Epithelial cell of esophagus (primary cell): Measurements from ENCODE around the gene GNAS-AS1.

Experiments
- DNase-seq: peaks from one replicate; pipeline ENCODE4 v3.0.0; 2010; ENCODE audit warnings: low read depth
- H3K4me3 ChIP-seq: 2 replicates; pipeline ENCODE4 v1.5.1; 2011; ENCODE audit warnings: mild to moderate bottlenecking, low read length, control low read depth
- TF ChIP-seq, protein P1 (sequence below): IDR thresholded peaks from 2 replicates; pipeline ENCODE4 v1.5.1; 2011; ENCODE audit warnings: low read depth, mild to moderate bottlenecking, low read length, control low read depth, inconsistent platforms; ENCODE audit not compliant: insufficient read depth; ENCODE audit errors: missing control alignments

GNAS-AS1 gene

DNA sequence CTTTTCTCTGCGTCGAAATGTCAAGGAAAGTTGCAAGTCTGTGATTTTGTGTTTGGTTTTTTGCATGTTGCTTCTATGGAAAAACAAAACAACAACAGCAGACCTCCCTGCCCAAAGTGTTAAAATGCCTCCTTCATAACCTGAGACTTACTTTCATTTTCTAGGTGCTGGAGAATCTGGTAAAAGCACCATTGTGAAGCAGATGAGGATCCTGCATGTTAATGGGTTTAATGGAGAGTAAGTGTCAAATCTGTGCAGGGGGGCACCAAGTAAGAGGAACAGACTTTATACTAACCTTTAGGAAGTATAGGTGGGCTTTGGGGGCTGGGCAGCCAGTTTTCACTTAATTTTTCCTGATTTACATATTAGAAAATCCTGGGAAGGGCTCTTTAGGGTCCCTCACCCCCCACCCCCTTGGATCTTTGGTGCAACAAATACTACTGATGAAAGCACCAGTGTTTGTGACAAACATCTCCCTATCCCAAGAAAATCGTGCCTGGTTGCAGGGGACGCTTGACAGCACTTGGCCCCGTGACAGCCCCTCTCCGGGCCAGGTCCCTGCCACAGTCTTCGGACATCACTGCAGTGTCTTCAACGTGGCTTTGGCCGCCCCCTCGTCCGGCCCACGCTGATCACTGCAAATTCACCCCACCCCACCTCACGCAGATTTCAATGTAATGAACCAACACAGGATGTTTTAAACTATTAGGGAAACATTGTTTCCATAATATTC is 44.9 kb upstream of the GNAS-AS1 start:
- no peak overlapping the region for H3K4me3 ChIP-seq
- TF ChIP-seq, protein P1, sequence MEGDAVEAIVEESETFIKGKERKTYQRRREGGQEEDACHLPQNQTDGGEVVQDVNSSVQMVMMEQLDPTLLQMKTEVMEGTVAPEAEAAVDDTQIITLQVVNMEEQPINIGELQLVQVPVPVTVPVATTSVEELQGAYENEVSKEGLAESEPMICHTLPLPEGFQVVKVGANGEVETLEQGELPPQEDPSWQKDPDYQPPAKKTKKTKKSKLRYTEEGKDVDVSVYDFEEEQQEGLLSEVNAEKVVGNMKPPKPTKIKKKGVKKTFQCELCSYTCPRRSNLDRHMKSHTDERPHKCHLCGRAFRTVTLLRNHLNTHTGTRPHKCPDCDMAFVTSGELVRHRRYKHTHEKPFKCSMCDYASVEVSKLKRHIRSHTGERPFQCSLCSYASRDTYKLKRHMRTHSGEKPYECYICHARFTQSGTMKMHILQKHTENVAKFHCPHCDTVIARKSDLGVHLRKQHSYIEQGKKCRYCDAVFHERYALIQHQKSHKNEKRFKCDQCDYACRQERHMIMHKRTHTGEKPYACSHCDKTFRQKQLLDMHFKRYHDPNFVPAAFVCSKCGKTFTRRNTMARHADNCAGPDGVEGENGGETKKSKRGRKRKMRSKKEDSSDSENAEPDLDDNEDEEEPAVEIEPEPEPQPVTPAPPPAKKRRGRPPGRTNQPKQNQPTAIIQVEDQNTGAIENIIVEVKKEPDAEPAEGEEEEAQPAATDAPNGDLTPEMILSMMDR, result no peak
- no peak for DNase-seq

DNA sequence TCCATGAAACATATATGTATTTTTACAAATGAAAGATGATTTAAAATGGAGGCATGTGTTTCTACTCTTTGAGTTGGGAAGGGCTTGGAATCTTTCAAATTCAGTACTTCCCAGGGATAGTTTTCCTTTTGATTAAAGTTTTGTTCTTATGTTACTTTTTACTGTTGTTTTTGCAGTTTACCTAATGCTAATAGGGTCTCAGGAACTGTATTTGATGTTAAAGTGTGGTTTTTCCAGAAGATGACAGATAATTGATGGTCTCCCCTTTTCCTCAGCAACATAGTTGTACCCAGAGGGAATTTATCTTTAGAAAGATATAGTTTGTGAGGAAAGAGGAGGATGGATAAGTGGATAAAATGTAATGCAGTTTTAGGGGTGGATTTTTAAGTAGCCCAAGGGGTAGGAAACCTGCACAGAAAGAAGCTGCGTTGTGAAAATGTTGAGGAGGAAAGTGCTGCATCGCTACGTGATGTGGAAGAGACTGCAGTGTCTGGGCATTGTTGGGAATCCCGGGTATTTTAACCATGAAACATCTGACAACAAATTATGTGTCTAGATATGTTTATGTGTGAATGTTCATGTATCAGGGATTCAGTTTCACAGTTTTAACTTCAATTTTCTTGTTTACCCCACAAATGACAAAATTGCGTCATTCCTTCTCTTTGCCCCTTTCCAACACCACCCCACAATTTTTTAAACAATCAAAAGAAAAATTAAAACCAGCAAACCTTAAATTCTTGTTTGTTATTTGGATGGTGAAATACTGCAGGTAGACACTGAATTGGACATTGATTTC is 44.1 kb upstream of the GNAS-AS1 start:
- no peak for DNase-seq
- TF ChIP-seq, protein P1, result no peak
- H3K4me3 ChIP-seq, result no peak overlapping the region

GRCh38 chr20:58893355-58894120 is 42.8 kb upstream of the GNAS-AS1 start:
- DNase-seq, result peak; percentile 60
- TF ChIP-seq, protein P1, result no peak
- H3K4me3 ChIP-seq, result peak overlapping the region; percentile 71

GRCh38 chr20:58892932-58893224 is 42.2 kb upstream of the GNAS-AS1 start:
- H3K4me3 ChIP-seq, result peak overlapping the region; percentile 71
- TF ChIP-seq, protein P1, result no peak
- DNase-seq, result no peak

- DNase-seq, result peak; percentile 54
- TF ChIP-seq, protein P1, result peak; percentile 4
- H3K4me3 ChIP-seq, result peak overlapping the region; percentile 71
These were observed 41.6 kb upstream of the GNAS-AS1 start for GRCh38 chr20:58892141-58892931.

DNA sequence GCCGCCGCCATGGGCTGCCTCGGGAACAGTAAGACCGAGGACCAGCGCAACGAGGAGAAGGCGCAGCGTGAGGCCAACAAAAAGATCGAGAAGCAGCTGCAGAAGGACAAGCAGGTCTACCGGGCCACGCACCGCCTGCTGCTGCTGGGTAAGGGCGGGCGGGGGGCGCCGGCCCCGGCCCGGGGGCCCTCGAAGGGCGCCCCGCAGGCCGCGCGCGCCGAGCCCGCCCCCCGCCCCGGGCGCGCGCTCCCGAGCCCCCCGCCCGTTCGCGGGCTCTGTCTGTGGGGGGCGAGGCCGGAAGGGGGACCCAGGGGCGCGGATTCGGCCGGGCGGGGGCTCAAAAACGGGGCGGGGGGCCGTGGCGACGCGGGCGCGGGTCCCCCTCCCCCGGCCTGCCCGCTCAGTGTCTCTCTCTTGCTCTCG is 41.0 kb upstream of the GNAS-AS1 start:
- H3K4me3 ChIP-seq, result peak overlapping the region; percentile 71
- TF ChIP-seq, protein P1, result no peak
- no peak for DNase-seq
